HL-60 (cell line): Measurements from ENCODE around the gene NOC4L.
"Not testable (repeated sequence)": the region's sequence is repeated elsewhere in the genome, so short reads cannot be mapped to it uniquely, and the experiment has no call there.

Source experiments
- CTCF ChIP-seq: IDR thresholded peaks from one replicate; pipeline ENCODE4 v1.5.1; 2011; ENCODE audit warnings: low read length, control low read depth, inconsistent platforms; ENCODE audit not compliant: insufficient read depth
- GABPA ChIP-seq: IDR thresholded peaks from 2 replicates; pipeline ENCODE4 v1.6.1; 2012; ENCODE audit warnings: low read depth
- REST ChIP-seq: IDR thresholded peaks from 2 replicates; pipeline ENCODE4 v1.6.1; 2012; ENCODE audit warnings: low read depth; ENCODE audit not compliant: insufficient replicate concordance

GRCh38 chr12:132149526-132149925 lies 5.3 kb downstream of the NOC4L start:
- TF ChIP-seq REST, CTCF, GABPA: not testable (repeated sequence)
